Common myeloid progenitor, CD34-positive (primary cell): Measurements from ENCODE around the gene TRAK2.

Experiments used
- CTCF ChIA-PET: fragments of 350-600 bp; sonication (Branson Sonifier 250); formaldehyde crosslinking; loops from one replicate; lab custom pipeline; 2021; ENCODE audit warnings: antibody characterized with exemption; lab: Charles Lee
- POLR2A ChIA-PET: fragments of 350-600 bp; sonication (Branson Sonifier 250); formaldehyde crosslinking; loops from one replicate; lab custom pipeline; 2021; ENCODE audit warnings: antibody characterized with exemption; lab: Charles Lee
- DNase-seq, 3 donors: peaks; one replicate each; pipeline versions ENCODE4 v3.0.0 to v3.0.0-alpha.2; 2013
- H3K27ac ChIP-seq, 2 experiments: 1 replicate in 1 of 2; 2 replicates in 1 of 2; pipeline ENCODE4 v1.7.0; 2013; ENCODE audit warnings: inconsistent platforms in 2 of 2, low read length in 2 of 2, mild to moderate bottlenecking in 2 of 2, low read depth in 1 of 2, moderate library complexity in 1 of 2; ENCODE audit not compliant: severe bottlenecking in 2 of 2, insufficient read depth in 1 of 2, poor library complexity in 1 of 2
- H3K27me3 ChIP-seq, 5 experiments: replicated peaks in 2 of 5; 1 replicate in 3 of 5; 2 replicates in 2 of 5; pipeline versions ENCODE4 v1.6.1 to v1.7.0; 2013; ENCODE audit warnings: low read length in 4 of 5, mild to moderate bottlenecking in 2 of 5, moderate library complexity in 2 of 5, inconsistent platforms in 1 of 5; ENCODE audit not compliant: insufficient read depth in 5 of 5, control insufficient read depth in 4 of 5
- H3K36me3 ChIP-seq, 4 experiments: 1 replicate in 2 of 4; 2 replicates in 2 of 4; pipeline versions ENCODE4 v1.6.1 to v1.7.0; 2013; ENCODE audit warnings: low read length in 3 of 4, control low read depth in 1 of 4, mild to moderate bottlenecking in 1 of 4; ENCODE audit not compliant: control insufficient read depth in 4 of 4, insufficient read depth in 4 of 4
- H3K4me1 ChIP-seq, 4 experiments: 1 replicate in 3 of 4; 2 replicates in 1 of 4; pipeline versions ENCODE4 v1.6.1 to v1.7.1; 2013; ENCODE audit warnings: low read length in 3 of 4, mild to moderate bottlenecking in 3 of 4, control low read depth in 1 of 4, inconsistent platforms in 1 of 4, moderate library complexity in 1 of 4; ENCODE audit not compliant: control insufficient read depth in 4 of 4, insufficient read depth in 4 of 4; ENCODE audit errors: control extremely low read depth in 1 of 4
- H3K4me3 ChIP-seq, 7 experiments: 1 replicate in 4 of 7; 2 replicates in 3 of 7; pipeline versions ENCODE4 v1.5.1 to v1.7.0; 2013; ENCODE audit warnings: mild to moderate bottlenecking in 7 of 7, low read length in 6 of 7, moderate library complexity in 6 of 7, inconsistent platforms in 2 of 7, low read depth in 2 of 7, control low read depth in 1 of 7; ENCODE audit not compliant: insufficient read depth in 4 of 7, control insufficient read depth in 1 of 7; ENCODE audit errors: extremely low read depth in 1 of 7
- H3K9me3 ChIP-seq, 5 experiments: 1 replicate in 4 of 5; 2 replicates in 1 of 5; pipeline versions ENCODE4 v1.6.1 to v1.7.1; 2013; ENCODE audit warnings: low read length in 4 of 5, mild to moderate bottlenecking in 2 of 5, inconsistent platforms in 1 of 5, low read depth in 1 of 5, moderate library complexity in 1 of 5; ENCODE audit not compliant: control insufficient read depth in 4 of 5, insufficient read depth in 2 of 5; ENCODE audit errors: control extremely low read depth in 1 of 5
- WGBS: methylation state at CpG from one replicate; pipeline ENCODE4 v1.1.5; 2013; ENCODE audit not compliant: insufficient coverage; 5-methylcytosine and 5-hydroxymethylcytosine counted together

Gene TRAK2

GRCh38 chr2:201353116-201353515, 98.1 kb downstream of the TRAK2 start:
- CTCF ChIA-PET: interaction anchor here (1.5 kb wide), 1 partner anchor 11 kb away, joined by 7 read pairs; no protein-coding TSS in a partner anchor

GRCh38 chr2:201350879-201351278, 100.4 kb downstream of the TRAK2 start:
- no peak for DNase-seq
- no peaks in the 10 kb centered on the region for H3K4me1 ChIP-seq
- H3K4me3 ChIP-seq: no peak overlapping the region
- WGBS: 89% methylated on average over 3 of the region's 4 CpGs
- POLR2A ChIA-PET: no interaction called here
- H3K9me3 ChIP-seq: no peaks in the 10 kb centered on the region
- CTCF ChIA-PET: interaction anchor here (1.6 kb wide), 1 partner anchor 38 kb away, joined by 4 read pairs; no protein-coding TSS in a partner anchor
- H3K36me3 ChIP-seq: peaks cover 0 to 3% (median 0%) of the 10 kb centered on the region in 4 experiments
- no peaks in the 10 kb centered on the region for H3K27me3 ChIP-seq
- H3K27ac ChIP-seq: no peak overlapping the region

More at GRCh38 chr2:201353116-201353515, 98.1 kb downstream of the TRAK2 start:
- no peak overlapping the region for H3K4me3 ChIP-seq
- no peak overlapping the region for H3K27ac ChIP-seq
- peaks cover 0 to 3% (median 0%) of the 10 kb centered on the region in 4 experiments for H3K36me3 ChIP-seq
- no peak for DNase-seq
- H3K9me3 ChIP-seq: no peaks in the 10 kb centered on the region
- POLR2A ChIA-PET: no interaction called here
- H3K4me1 ChIP-seq: peaks cover 0 to 2% (median 0%) of the 10 kb centered on the region in 4 experiments
- no peaks in the 10 kb centered on the region for H3K27me3 ChIP-seq
- WGBS: no CpG with 5 or more reads among the region's 1 CpG

DNA sequence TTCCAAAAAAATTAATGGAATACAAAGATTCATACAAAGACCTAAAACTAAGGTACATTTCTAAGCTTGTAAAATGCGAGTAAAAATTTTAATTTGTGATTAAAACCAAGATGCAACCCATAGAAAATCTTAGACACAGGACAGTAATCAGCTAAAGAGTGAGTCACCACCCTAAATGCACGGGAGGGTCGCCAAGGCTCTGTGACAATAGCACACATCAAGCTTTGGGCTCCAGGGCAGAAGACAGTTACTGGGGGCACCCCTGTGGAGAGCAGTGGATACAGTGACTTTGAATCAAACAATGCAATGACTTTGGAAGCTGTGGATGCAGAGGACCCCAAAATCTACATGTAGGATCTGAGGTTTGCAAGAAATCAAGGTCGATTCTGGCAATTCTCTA, 101.7 kb downstream of the TRAK2 start:
- CTCF ChIA-PET: interaction anchor here (1.6 to 2.3 kb wide), 2 partner anchors 14 to 37 kb away, joined by 4 to 7 read pairs; no protein-coding TSS in a partner anchor
- POLR2A ChIA-PET: no interaction called here

DNA sequence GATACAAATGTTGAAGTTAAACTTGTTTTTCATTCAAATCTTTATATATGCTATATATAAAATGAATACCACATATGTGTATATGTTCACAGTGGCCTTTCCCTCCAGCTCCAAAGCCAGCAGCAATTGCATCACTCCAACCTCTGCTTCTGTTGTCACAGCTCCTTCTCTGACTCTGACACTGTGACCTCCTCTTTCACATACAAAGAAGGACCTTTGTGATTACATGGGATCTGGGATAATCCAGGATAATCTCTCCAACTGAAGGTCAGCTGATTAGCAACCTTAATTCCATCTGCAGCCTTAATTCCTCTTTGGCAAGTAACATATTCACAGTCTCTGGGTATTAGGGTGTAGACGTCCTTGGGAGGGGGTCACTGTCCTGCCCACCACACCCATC, 102.5 kb downstream of the TRAK2 start:
- Histone ChIP-seq H3K36me3 (peaks cover 0 to 3% (median 0%) of the 10 kb centered on the region in 4 experiments), H3K9me3 (no peaks in the 10 kb centered on the region), H3K4me3 (no peak overlapping the region), H3K27me3 (no peaks in the 10 kb centered on the region), H3K27ac (no peak overlapping the region), H3K4me1 (no peaks in the 10 kb centered on the region)
- ChIA-PET POLR2A (interaction anchor here (0.6 kb wide), 1 partner anchor 83 kb away, joined by 3 read pairs; no protein-coding TSS in a partner anchor), CTCF (interaction anchor here (2.3 kb wide), 1 partner anchor 15 kb away, joined by 7 read pairs; no protein-coding TSS in a partner anchor)
- 100% methylated on average over 1 of the region's 1 CpG for WGBS
- no peak for DNase-seq

More for the DNA sequence above, 101.7 kb downstream of the TRAK2 start:
- H3K9me3 ChIP-seq: no peaks in the 10 kb centered on the region
- no peak for DNase-seq
- no peak overlapping the region for H3K4me3 ChIP-seq
- H3K4me1 ChIP-seq: no peaks in the 10 kb centered on the region
- H3K27ac ChIP-seq: no peak overlapping the region
- H3K36me3 ChIP-seq: peaks cover 0 to 3% (median 0%) of the 10 kb centered on the region in 4 experiments
- WGBS: 87% methylated on average over 3 of the region's 4 CpGs
- no peaks in the 10 kb centered on the region for H3K27me3 ChIP-seq

DNA sequence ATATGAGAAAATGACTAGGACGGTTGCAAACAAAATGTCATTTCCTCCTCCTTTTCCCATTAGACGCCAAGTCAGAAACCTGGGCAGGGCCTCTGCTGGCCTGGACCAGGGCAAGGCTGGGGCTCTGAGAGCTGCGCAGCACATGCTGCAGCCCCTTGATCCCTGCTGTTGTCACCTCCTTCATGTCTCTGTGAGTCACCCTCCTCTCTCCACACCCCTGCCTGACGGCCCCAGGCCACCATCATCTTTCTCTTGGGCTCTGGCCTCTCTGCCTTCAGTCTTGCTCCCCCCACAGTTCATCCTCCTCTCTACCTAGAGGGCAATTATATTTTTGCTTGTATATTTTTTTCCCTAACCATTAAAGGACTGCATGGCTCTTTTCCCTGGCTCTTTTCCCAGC, 104.1 kb downstream of the TRAK2 start:
- no peaks in the 10 kb centered on the region for H3K27me3 ChIP-seq
- no CpG with 5 or more reads among the region's 4 CpGs for WGBS
- H3K4me1 ChIP-seq: no peaks in the 10 kb centered on the region
- no peak overlapping the region for H3K27ac ChIP-seq
- H3K36me3 ChIP-seq: peaks cover 0 to 3% (median 0%) of the 10 kb centered on the region in 4 experiments
- POLR2A ChIA-PET: no interaction called here
- no peak overlapping the region for H3K4me3 ChIP-seq
- CTCF ChIA-PET: no interaction called here
- no peaks in the 10 kb centered on the region for H3K9me3 ChIP-seq
- no peak for DNase-seq

- no peaks in the 10 kb centered on the region for H3K4me1 ChIP-seq
- 98% methylated on average over 7 of the region's 7 CpGs for WGBS
- POLR2A ChIA-PET: no interaction called here
- H3K9me3 ChIP-seq: peaks cover 0 to 3% (median 2%) of the 10 kb centered on the region in 5 experiments
- CTCF ChIA-PET: no interaction called here
- H3K4me3 ChIP-seq: no peak overlapping the region
- DNase-seq: no peak
- H3K36me3 ChIP-seq: peaks cover 0 to 1% (median 0%) of the 10 kb centered on the region in 4 experiments
- no peaks in the 10 kb centered on the region for H3K27me3 ChIP-seq
- H3K27ac ChIP-seq: no peak overlapping the region
Observed at GRCh38 chr2:201345625-201346213, 105.5 kb downstream of the TRAK2 start.

DNA sequence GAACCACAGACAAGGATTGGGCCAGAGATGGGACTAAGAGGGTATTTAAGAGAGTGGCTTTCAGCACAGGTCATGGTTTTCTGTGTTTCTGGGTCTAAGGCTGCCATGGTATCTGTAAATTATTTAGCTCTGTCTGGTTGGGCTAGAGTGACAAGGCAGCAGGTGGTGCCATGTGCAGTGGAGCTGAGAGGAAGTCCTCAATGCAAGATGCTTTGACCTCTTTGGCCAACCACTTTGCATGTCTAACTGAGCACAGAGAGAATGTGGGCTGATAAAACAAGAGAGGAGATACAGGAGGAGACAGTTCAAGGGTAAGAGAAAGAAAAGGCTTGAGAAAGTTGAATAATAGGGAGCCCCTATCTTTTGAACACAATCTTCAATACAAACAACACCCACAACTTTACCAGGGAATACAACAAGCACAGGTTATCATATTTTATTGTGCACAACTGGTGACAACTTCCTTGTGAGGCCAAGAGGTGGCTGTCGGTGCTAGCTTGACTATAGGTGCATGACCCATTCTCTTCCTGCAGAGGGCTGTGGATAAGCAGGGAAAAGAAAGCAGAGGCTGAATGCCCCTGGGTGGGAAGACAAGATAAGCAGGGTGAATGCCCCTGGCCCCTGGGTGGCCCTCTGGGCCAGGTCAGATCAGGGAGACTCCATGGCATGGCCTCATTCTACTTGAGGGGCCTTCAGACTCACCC, 106.4 kb downstream of the TRAK2 start:
- no peaks in the 10 kb centered on the region for H3K27me3 ChIP-seq
- H3K9me3 ChIP-seq: peaks cover 0 to 7% (median 2%) of the 10 kb centered on the region in 5 experiments
- no peak overlapping the region for H3K4me3 ChIP-seq
- H3K27ac ChIP-seq: no peak overlapping the region
- H3K36me3 ChIP-seq: no peaks in the 10 kb centered on the region
- CTCF ChIA-PET: interaction anchor here (0.7 to 1.0 kb wide), 2 partner anchors 16 to 22 kb away, joined by 3 read pairs; no protein-coding TSS in a partner anchor
- 75% methylated on average over 1 of the region's 1 CpG for WGBS
- H3K4me1 ChIP-seq: no peaks in the 10 kb centered on the region
- DNase-seq: peak in 2 of 3 donors; percentile 7 to 28
- POLR2A ChIA-PET: no interaction called here
